HuH-7.5 (cell line): Measurements from ENCODE around the gene SOCS7.
A peak's percentile ranks its signal among the peaks of the same experiment; 100 is the strongest.

ENCODE experiments used
- DNase-seq: peaks from one replicate; pipeline ENCODE4 v3.0.0; 2011; ENCODE audit warnings: low spot score

SOCS7 gene

GRCh38 chr17:38351412-38352222 lies at the start of gene SOCS7:
SOCS7 (plus strand) TSS chr17:38351844; CDS start chr17:38352053, 209 bp downstream.
- DNase-seq, result peak; percentile 75

GRCh38 chr17:38315497-38315896 lies 36.1 kb upstream of the SOCS7 start:
- DNase-seq, result no peak

GRCh38 chr17:38317081-38317480 lies 34.6 kb upstream of the SOCS7 start:
- DNase-seq, result no peak

- no peak for DNase-seq
These were observed 31.2 kb upstream of the SOCS7 start for GRCh38 chr17:38320482-38320881.

- peak; percentile 67 for DNase-seq
These were observed 29.4 kb upstream of the SOCS7 start for GRCh38 chr17:38322156-38322779.

- DNase-seq, result no peak
These were observed 28.7 kb upstream of the SOCS7 start for GRCh38 chr17:38322897-38323296.

GRCh38 chr17:38324141-38324697 lies 27.4 kb upstream of the SOCS7 start:
- DNase-seq, result no peak

- no peak for DNase-seq
These were observed 26.9 kb upstream of the SOCS7 start for GRCh38 chr17:38324772-38325171.

GRCh38 chr17:38325221-38325851 lies 26.3 kb upstream of the SOCS7 start:
- no peak for DNase-seq

GRCh38 chr17:38326996-38327792 lies 24.4 kb upstream of the SOCS7 start:
- no peak for DNase-seq

- DNase-seq, result no peak
These were observed 23.7 kb upstream of the SOCS7 start for GRCh38 chr17:38327936-38328335.

GRCh38 chr17:38328620-38329019 lies 23.0 kb upstream of the SOCS7 start:
- DNase-seq, result no peak

GRCh38 chr17:38329284-38329683 lies 22.4 kb upstream of the SOCS7 start:
- DNase-seq, result no peak

GRCh38 chr17:38329808-38330730 lies 21.6 kb upstream of the SOCS7 start:
- DNase-seq, result no peak

- DNase-seq, result no peak
These were observed 20.7 kb upstream of the SOCS7 start for GRCh38 chr17:38330941-38331411.

- DNase-seq, result no peak
These were observed 18.9 kb upstream of the SOCS7 start for GRCh38 chr17:38332735-38333134.

GRCh38 chr17:38333635-38334295 lies 17.9 kb upstream of the SOCS7 start:
- DNase-seq, result peak; percentile 58

GRCh38 chr17:38334480-38335364 lies 16.9 kb upstream of the SOCS7 start:
- DNase-seq, result no peak

- DNase-seq, result no peak
These were observed 14.8 kb upstream of the SOCS7 start for GRCh38 chr17:38336838-38337237.
